Measurements from ENCODE around the gene COL6A2.

- TF ChIP-seq EP300 (IDR thresholded peaks at IDR 0.05; ENCODE audit: borderline replicate concordance) = no peak
- no peak for TF ChIP-seq MAX (IDR thresholded peaks at IDR 0.05)
These were observed 53.5 kb downstream of the COL6A2 start for GRCh38 chr21:46151261-46151988.

All from Ishikawa (cell line).